ENCODE measurements around the gene AP3B2. TPM values are rescaled to one million over a fixed set of nuclear protein-coding genes. Genes with fewer than 3 reads are reported as not detected.

AP3B2 gene
- total RNA-seq, 3 donors from 2014 or later = 0.67 to 5.4 (median 1.9) TPM

GRCh38 chr15:82726816-82727215 lies 17.1 kb upstream of the AP3B2 start:
- no peak for ATAC-seq
- no peak for DNase-seq
- Histone ChIP-seq H3K4me3 (no peak overlapping the region), H3K36me3 (ENCODE audit: low read depth) (no peaks in the 10 kb centered on the region), H3K9me3 (no peaks in the 10 kb centered on the region), H3K4me1 (ENCODE audit: low read depth) (no peaks in the 10 kb centered on the region)
- intact Hi-C loops (cut with DNase I, micrococcal nuclease) = no loop called here
- TF ChIP-seq CTCF (IDR thresholded peaks at IDR 0.05) = no peak

- intact Hi-C loops (cut with DNase I, micrococcal nuclease) = no loop called here
- DNase-seq (no peak), ATAC-seq (no peak)
- Histone ChIP-seq H3K9me3 (no peaks in the 10 kb centered on the region), H3K4me3 (no peak overlapping the region), H3K36me3 (ENCODE audit: low read depth) (no peaks in the 10 kb centered on the region), H3K4me1 (ENCODE audit: low read depth) (no peaks in the 10 kb centered on the region)
- no peak for TF ChIP-seq CTCF (IDR thresholded peaks at IDR 0.05)
Measured at GRCh38 chr15:82715003-82715402, 5.3 kb upstream of the AP3B2 start.

GRCh38 chr15:82714016-82714415 lies 4.3 kb upstream of the AP3B2 start:
- ATAC-seq (no peak), DNase-seq (no peak)
- TF ChIP-seq CTCF (IDR thresholded peaks at IDR 0.05) = no peak
- Histone ChIP-seq H3K9me3 (no peaks in the 10 kb centered on the region), H3K4me3 (no peak overlapping the region), H3K36me3 (ENCODE audit: low read depth) (no peaks in the 10 kb centered on the region), H3K4me1 (ENCODE audit: low read depth) (no peaks in the 10 kb centered on the region)
- intact Hi-C loops (cut with DNase I, micrococcal nuclease) = no loop called here

GRCh38 chr15:82712036-82712435 lies 2.4 kb upstream of the AP3B2 start:
- intact Hi-C loops (cut with DNase I, micrococcal nuclease) = no loop called here
- no peak for TF ChIP-seq CTCF (IDR thresholded peaks at IDR 0.05)

GRCh38 chr15:82710926-82711490 lies 1.3 kb upstream of the AP3B2 start:
- intact Hi-C loops (cut with DNase I, micrococcal nuclease) = no loop called here
- Histone ChIP-seq H3K9me3 (no peaks in the 10 kb centered on the region), H3K4me3 (no peak overlapping the region), H3K36me3 (ENCODE audit: low read depth) (no peaks in the 10 kb centered on the region), H3K4me1 (ENCODE audit: low read depth) (no peaks in the 10 kb centered on the region)
- no peak for DNase-seq
- TF ChIP-seq CTCF (IDR thresholded peaks at IDR 0.05) = no peak
- no peak for ATAC-seq

More at GRCh38 chr15:82712036-82712435, 2.4 kb upstream of the AP3B2 start:
- Histone ChIP-seq H3K9me3 (no peaks in the 10 kb centered on the region), H3K36me3 (ENCODE audit: low read depth) (no peaks in the 10 kb centered on the region), H3K4me3 (no peak overlapping the region), H3K4me1 (ENCODE audit: low read depth) (no peaks in the 10 kb centered on the region)
- no peak for ATAC-seq
- no peak for DNase-seq

- DNase-seq (no peak), ATAC-seq (no peak)
- Histone ChIP-seq H3K9me3 (no peaks in the 10 kb centered on the region), H3K4me3 (no peak overlapping the region), H3K36me3 (ENCODE audit: low read depth) (no peaks in the 10 kb centered on the region), H3K4me1 (ENCODE audit: low read depth) (no peaks in the 10 kb centered on the region)
- intact Hi-C loops (cut with DNase I, micrococcal nuclease) = no loop called here
- no peak for TF ChIP-seq CTCF (IDR thresholded peaks at IDR 0.05)
Measured at GRCh38 chr15:82710208-82710555, 507 bp upstream of the AP3B2 start.
